Cardiac ventricle fibroblast (primary cell): ENCODE data around the gene SGK2. TPM values are rescaled to one million over a fixed set of nuclear protein-coding genes. Genes with fewer than 3 reads are reported as not detected.

ENCODE experiments used
- total RNA-seq: library from RNA; depleted of rRNA; stranded (reverse); fragments of >200 nt; gene quantifications from 2 replicates; pipeline ENCODE4 v1.2.3, GENCODE V29; 2015

Gene SGK2
- 0.69 and 0.93 TPM in 2 replicates for total RNA-seq

DNA sequence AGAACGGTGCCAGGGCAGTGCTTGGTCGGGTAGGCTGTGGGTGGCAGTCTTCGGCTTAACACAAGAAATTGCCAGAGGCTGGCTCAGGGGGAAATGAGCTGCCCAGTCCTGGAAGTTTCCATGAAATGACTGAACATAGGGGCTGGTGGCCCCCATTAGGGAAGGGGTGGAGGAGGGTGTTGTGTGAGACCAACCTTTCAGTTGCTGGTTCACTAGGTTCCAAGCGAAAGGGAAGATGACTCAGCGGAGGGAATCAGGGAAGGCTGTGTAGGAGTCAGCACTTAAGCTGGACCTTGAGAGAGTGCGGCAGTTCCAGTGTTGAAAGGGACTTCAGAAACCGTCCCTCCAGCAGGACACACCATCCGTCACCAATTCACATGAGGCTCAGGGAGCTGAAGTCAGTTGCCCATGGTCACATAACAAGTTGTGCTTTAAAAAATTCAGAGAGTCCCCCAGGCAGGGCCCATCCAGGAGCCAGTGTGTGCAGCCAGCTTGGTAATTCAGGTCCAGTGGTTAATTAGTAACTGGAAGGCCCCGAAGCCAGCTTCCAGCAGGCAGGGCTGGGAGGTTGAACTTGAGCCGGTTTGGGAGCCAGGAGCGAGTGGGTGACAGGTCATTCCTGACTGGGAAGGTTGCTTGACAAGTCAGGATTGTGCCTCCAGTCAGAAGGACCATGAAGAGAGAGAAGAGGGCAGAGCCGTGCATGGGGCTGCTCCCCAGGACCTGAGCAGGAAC, at the start of gene SGK2:
Gene SGK2 (plus strand): TSS at position 616 of the 735 bp plus-strand sequence. CDS start 7,469 bp downstream, outside the sequence.

DNA sequence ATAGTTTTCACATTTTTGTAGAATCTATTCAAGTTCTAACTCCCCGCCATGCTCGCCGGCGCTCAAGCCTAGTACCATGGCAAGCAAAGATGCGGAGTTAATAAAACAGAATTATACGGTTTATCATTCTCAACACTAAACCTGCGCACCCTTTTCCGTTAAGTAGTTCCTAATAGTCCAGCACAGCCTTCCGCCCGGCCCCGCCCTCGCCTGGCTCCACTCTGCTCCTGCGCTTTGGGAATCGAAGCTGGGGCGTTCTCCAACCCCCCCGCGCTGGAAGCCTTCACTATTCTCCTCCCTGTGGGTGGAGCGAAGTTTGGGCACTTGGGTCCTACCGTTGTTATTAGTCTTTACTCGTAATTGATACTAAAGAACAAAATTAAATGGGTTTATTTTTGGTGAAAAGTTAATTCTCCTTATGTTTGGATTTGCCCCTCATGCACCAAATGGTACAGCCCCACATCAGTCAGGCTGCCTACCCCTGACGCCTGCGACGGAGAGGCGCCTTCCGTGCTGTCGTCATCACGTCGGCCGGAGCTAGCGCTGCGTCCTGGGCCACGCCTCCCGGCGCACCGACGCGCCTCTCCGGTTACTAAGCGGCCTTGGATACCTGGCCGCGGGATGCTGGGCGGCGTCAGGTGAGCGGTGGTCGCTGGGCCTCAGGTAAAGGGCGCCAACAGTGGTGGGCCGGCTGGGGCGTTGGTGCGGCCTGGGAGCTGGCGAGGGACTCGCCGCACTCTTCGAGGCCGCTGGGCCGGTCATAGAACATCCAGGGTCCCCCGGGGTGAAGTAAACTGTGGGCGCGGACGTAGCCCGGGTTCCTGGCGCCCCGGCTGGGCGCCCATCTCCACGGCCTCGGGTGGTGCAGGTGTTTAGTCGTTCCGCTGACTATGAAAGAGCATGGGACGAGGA, 31.8 kb downstream of the SGK2 start, which contains the start of gene IFT52:
Gene IFT52 (plus strand): TSS at position 546 of the 912 bp plus-strand sequence. CDS start 3,762 bp downstream, outside the sequence.

Other genes with a start within 250 kb of the SGK2 start
- 45.3 and 48.3 TPM in 2 replicates for gene SRSF6, start 101.1 kb upstream of the SGK2 start, total RNA-seq
- gene L3MBTL1, start 51.3 kb upstream of the SGK2 start, total RNA-seq, result 1.6 and 1.9 TPM in 2 replicates
- gene IFT52, start 31.9 kb downstream of the SGK2 start, total RNA-seq, result 15.3 and 24.7 TPM in 2 replicates
- gene MYBL2, start 108.1 kb downstream of the SGK2 start, total RNA-seq, result 1.4 and 1.6 TPM in 2 replicates
- not detected in 2 replicates for gene GTSF1L, start 168.0 kb downstream of the SGK2 start, total RNA-seq